Measurements from ENCODE around the gene SAP130. TPM values are rescaled to one million over a fixed set of nuclear protein-coding genes. Genes with fewer than 3 reads are reported as not detected.

SAP130 gene
- total and polyA plus RNA-seq, 8 donors: 19.1 to 27.7 (median 24.1) TPM

- no peak for DNase-seq
- TF ChIP-seq CTCF (IDR thresholded peaks at IDR 0.05): no peak
- Histone ChIP-seq H3K9me3 (peaks cover 0 to 18% of the 10 kb centered on the region in 2 donors), H3K27ac (no peak overlapping the region), H3K4me3 (no peak overlapping the region), H3K4me1 (no peaks in the 10 kb centered on the region), H3K36me3 (no peaks in the 10 kb centered on the region), H3K27me3 (peaks cover 0 to 11% of the 10 kb centered on the region in 2 donors)
- intact Hi-C loops (cut with DNase I): no loop called here
- no peak for ATAC-seq
Observed at GRCh38 chr2:128053331-128053730, 25.5 kb upstream of the SAP130 start.

GRCh38 chr2:128043041-128043440, 15.2 kb upstream of the SAP130 start:
- H3K27me3 ChIP-seq: no peaks in the 10 kb centered on the region
- DNase-seq (no peak), ATAC-seq (no peak)
- peaks cover 0 to 36% of the 10 kb centered on the region in 2 donors for H3K9me3 ChIP-seq
- no peaks in the 10 kb centered on the region for H3K4me1 ChIP-seq
- no peak overlapping the region for H3K27ac ChIP-seq
- intact Hi-C loops (cut with DNase I): no loop called here
- H3K36me3 ChIP-seq: no peaks in the 10 kb centered on the region
- TF ChIP-seq CTCF (IDR thresholded peaks at IDR 0.05): no peak
- no peak overlapping the region for H3K4me3 ChIP-seq

GRCh38 chr2:128041561-128041960, 13.7 kb upstream of the SAP130 start:
- ATAC-seq (no peak), DNase-seq (no peak)
- no peak for TF ChIP-seq CTCF (IDR thresholded peaks at IDR 0.05)
- Histone ChIP-seq H3K36me3 (no peaks in the 10 kb centered on the region), H3K9me3 (peaks cover 0 to 47% of the 10 kb centered on the region in 2 donors), H3K27ac (no peak overlapping the region), H3K27me3 (no peaks in the 10 kb centered on the region), H3K4me1 (no peaks in the 10 kb centered on the region), H3K4me3 (no peak overlapping the region)
- intact Hi-C loops (cut with DNase I): no loop called here

GRCh38 chr2:128040166-128040771, 12.4 kb upstream of the SAP130 start:
- H3K27ac ChIP-seq: no peak overlapping the region
- DNase-seq (no peak), ATAC-seq (no peak)
- intact Hi-C loops (cut with DNase I): no loop called here
- peaks cover 0 to 54% of the 10 kb centered on the region in 2 donors for H3K9me3 ChIP-seq
- no peaks in the 10 kb centered on the region for H3K36me3 ChIP-seq
- no peak overlapping the region for H3K4me3 ChIP-seq
- no peaks in the 10 kb centered on the region for H3K4me1 ChIP-seq
- TF ChIP-seq CTCF (IDR thresholded peaks at IDR 0.05): no peak
- H3K27me3 ChIP-seq: no peaks in the 10 kb centered on the region

- H3K4me3 ChIP-seq: no peak overlapping the region
- no peak for ATAC-seq
- intact Hi-C loops (cut with DNase I): no loop called here
- DNase-seq: peak in 1 of 4 donors; percentile 72
- H3K9me3 ChIP-seq: peaks cover 0 to 54% of the 10 kb centered on the region in 2 donors
- no peaks in the 10 kb centered on the region for H3K27me3 ChIP-seq
- no peak overlapping the region for H3K27ac ChIP-seq
- no peaks in the 10 kb centered on the region for H3K36me3 ChIP-seq
- no peaks in the 10 kb centered on the region for H3K4me1 ChIP-seq
- no peak for TF ChIP-seq CTCF (IDR thresholded peaks at IDR 0.05)
Observed at GRCh38 chr2:128039535-128039934, 11.7 kb upstream of the SAP130 start.

All from left lung (tissue), 10 donors.